Right lung (tissue), 5 donors: ENCODE data around the gene MECR. TPM values are rescaled to one million over a fixed set of nuclear protein-coding genes. Genes with fewer than 3 reads are reported as not detected.
"Not testable (repeated sequence)": the region's sequence is repeated elsewhere in the genome, so short reads cannot be mapped to it uniquely, and the experiment has no call there.

ENCODE experiments used
- DNase-seq, 2 donors: peaks; one replicate each; pipeline ENCODE4 v3.0.0-alpha.2; 2013
- polyA plus RNA-seq, 5 donors: library from polyadenylated mRNA; unstranded; fragments of 120-200 nt; gene quantifications; one replicate each; pipeline versions ENCODE4 v1.2.1 to v1.2.3, GENCODE V29; 2013; ENCODE audit warnings: inconsistent platforms in 1 of 5, low replicate concordance in 1 of 5; ENCODE audit not compliant: insufficient read length in 5 of 5, insufficient read depth in 1 of 5

MECR gene
- polyA plus RNA-seq, 5 donors: 23.8 to 35.8 (median 33.0) TPM

DNA sequence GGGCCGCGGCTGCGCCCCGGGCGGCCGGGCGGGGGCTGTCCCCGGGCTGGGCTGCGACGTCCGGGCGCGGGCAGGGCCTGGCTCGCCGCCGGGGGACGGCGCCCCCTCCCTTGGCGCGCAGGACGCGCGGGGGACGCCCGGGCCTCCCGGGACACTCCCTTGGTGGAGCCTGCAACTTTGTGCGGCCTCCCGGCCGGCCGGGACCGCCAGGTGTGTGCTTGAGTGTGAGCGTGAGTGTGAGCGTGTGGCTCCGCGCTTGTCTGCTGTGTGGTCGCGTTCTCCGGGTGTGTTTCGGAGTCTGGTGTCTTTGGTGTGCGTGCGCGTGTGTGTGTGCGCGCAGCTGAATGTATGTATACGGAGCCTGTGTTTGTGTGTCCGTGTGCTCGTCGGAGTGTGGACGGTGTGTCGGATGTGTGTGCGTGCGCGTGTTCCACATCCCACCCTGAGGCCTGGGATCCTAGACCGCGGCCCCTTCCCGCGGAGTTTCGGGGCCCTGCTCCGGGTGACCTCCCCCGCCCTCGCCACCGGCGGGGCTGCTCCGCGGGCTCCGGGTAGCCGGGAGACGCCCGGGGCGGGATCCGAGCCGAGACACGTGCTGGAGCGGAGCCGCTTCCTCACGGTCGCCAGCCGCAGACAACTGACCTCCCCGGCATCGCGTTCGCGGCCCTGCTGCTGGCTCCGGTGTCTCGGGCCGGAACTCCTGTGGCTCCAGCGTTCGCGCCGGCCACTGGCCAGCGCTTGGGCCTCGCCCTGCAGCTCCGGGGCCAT lies 7.3 kb upstream of the MECR start:
- no peak for DNase-seq

DNA sequence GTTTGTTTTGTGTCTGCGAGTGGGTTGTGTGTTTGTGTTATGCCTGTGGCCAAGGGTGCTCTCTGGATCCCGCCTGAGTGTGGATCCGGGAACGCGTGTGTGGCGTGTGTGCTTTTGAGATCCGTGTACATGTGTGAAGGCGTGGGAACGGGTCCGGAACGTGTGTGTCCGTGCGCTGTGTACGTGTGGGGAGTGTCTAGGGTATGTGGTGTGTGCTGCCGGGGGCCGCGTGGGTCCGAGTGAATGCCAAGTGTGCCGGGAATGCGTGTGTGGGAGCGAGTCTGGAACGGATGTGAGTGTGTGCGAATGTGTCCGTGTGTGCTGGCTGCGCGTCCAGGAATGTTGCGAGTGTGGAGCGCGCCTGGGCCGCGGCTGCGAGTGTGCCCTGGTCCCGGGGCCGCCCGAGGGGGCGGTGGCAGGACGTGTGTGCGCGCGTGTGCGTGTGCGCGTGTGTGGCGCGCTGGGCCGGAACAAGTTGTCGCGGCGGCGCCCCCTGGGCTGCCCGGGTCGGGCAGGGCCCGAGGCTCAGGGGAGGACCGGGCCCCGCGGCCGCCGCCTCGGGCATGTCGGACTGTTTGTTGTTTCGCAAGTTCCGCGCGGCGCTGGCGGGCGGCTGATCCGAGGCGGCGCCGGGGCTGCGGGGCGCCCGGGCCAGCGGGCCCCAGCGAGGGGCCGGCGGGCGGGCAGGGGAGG lies 6.5 kb upstream of the MECR start:
- DNase-seq: peak; percentile 65 to 70

GRCh38 chr1:29236712-29237128 lies 6.0 kb upstream of the MECR start:
- DNase-seq: peak; percentile 58 to 61

DNA sequence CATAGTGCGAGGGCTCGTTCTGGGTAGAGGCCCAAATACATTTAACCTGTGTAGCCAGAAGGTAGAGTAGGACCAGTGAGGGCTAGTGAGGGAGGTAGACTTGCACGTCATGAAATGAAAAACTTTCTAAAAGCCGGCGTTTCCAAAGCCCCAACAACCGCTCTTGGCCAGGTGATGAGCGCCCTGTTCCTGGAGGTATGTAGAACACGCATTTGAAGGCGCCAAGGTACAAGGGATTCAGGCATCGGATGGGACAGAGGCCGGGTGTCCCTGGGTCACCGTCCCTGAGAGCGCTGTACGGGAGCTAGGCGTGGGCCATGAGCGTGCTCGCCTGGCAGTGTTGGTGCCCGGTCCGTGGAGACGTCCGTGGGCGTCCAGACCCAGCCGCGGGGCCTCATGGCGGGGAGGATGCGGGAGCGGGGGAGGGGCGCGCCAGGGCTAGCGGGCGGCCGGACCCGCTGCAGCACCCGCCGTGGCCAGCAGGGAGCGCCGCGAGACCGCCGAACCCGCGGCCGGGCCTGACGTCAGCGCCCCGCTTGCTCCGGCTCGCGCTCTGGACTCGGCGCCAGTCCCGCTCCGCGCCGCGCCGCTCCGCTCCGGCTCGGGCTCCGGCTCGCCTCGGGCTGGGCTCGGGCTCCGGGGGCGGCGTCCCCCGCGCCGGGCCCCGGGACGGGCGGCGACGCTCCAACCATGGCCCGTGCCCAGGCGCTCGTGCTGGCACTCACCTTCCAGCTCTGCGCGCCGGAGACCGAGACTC lies 5.4 kb upstream of the MECR start, which contains the start of gene PTPRU:
TSS of gene PTPRU (plus strand) at position 568 of the 757 bp plus-strand sequence. CDS start at position 691, 123 bp downstream.
- peak; percentile 72 to 84 for DNase-seq

GRCh38 chr1:29234881-29235280 lies 4.1 kb upstream of the MECR start:
- DNase-seq: not testable (repeated sequence)

DNA sequence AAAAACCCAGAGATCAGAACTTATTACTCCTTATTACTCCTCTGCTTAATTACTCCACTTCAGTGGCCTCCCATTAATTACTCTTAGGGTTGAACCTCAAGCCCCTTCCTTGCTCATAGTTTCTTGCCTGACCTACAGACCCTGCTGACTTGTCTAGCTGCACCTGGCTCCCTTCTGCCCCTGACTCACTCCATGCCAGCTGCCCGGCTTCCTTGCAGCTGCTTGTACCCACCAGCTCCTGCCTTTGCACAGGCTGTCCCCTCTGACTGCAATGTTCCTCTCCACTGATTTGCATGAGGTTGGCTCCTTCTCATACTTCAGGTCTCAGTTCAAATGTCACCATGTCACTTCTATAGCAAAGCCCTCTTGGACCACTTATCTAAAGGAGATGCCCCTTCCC lies 3.7 kb upstream of the MECR start:
- DNase-seq: no peak

- DNase-seq: no peak
These were observed 3.0 kb upstream of the MECR start for GRCh38 chr1:29233693-29234092.

- DNase-seq: no peak
These were observed 1.7 kb upstream of the MECR start for GRCh38 chr1:29232387-29232786.

- no peak for DNase-seq
These were observed 556 bp downstream of the MECR start for GRCh38 chr1:29230204-29230552.

DNA sequence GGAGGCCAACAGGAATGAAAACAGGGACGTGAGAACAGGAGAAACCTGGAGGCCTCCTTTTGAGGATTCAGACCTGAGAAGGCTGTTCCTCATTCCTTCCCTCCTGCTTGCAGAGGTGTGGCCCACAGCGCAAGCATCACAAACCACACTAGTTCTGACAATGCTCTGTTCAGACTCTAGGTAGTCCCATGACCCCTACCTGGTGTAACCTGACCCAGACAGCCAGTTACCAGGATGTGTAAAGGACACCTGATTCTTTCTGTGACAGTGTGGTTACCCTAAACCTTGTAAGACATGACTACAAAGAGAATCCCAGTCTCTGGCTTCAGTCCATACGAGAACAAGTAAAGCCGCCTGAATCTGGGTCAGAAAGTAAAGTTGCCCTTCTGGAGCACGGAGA lies 3.2 kb downstream of the MECR start:
- DNase-seq: no peak

DNA sequence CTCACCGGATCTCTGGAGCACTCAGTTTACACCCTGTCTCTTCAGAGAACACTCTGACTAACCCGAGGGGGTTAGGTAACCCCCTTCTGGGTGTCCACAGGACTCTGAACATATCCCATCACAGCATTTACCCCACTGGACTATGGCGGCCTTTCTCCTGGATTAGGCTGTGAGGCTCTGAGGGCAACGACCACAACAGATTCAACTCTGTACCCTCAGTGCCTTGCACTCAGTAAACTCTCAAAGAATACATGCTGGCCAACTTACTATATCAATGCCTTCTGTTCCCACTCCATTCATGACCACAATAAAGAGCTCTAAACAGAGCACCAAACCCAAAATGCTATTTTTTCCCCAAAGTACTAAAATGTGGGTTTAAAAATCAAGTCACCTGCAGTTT lies 5.4 kb downstream of the MECR start:
- DNase-seq: no peak

DNA sequence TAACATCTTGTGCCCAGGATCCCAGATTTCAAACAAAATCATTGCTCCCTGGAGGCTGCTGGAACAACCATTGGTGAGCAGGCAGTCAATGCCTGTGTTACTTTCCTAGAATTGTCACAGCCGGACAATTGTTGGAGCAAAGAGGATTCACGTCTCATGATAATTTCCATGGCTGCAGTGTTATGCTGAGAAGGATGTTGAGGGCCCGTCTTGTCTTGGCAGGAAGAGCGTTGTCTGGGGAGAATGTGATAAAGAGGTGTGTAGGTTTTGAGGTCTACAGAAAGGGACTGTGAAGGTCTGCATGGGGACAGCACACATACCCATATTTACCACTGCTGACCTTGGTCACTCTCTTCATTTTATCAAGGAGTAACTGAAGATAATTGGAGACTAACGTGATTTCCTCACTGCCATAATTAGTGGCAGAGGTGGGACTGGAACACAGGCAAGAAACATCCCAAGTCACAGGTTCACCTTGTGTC lies 6.3 kb downstream of the MECR start:
- DNase-seq: no peak

GRCh38 chr1:29223521-29223920 lies 7.2 kb downstream of the MECR start:
- DNase-seq: no peak

DNA sequence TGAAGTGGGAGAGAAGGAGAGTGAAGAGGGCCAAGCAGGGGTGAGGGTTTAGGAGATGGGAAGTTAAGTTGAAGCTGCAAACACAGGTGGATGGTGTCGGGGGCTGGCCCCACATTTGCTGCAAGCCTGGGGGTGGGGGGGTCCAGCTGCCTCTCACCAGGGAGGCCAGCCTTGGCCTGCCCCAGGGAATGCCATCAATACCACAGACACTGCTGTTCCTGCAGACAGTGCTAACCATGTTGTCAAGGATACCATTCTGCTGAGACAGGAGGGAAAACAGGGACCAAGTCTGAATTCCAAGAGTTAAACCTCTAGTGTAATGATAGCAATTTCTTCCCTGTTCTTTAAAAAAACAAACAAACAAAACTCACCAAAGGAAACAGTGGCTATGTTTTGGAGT lies 8.0 kb downstream of the MECR start:
- no peak for DNase-seq

DNA sequence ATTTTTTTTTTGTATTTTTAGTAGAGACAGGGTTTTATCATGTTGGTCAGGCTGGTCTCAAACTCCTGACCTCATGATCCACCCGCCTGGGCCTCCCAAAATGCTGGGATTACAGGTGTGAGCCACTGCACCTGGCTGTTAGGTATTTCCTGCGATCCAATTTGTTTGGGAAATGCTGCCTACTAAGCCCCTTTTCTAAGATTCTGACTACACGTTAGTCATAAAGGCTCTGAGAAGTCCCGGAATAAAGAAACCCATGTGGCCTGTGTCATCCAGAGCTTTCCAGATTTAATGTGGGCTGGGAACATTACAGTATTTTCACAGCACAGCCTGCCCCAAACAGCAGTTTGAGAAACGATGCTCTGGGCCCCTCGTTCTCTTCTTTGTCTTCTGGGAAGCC lies 8.5 kb downstream of the MECR start:
- DNase-seq: not testable (repeated sequence)

DNA sequence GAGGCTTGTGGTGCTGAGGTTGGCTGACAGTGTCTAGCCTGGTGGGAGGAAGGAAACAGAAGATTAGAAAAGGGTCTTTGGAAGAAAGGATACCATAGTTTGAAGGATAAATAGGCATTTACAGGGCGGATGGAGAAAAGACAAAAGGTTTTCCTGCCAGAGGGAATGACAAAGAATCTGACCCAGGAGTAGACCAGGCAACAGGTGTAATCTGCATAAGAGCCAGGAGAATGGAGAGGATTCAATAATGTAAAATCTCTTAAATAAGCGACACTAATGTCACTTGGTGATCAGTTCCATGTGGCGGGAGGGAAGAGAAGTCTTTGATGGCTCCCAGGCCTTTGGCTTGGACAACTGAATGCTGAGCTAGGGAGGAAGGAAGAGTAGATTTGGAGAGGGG lies 9.4 kb downstream of the MECR start:
- DNase-seq: no peak

- DNase-seq: no peak
These were observed 12.5 kb downstream of the MECR start for GRCh38 chr1:29218223-29218622.

DNA sequence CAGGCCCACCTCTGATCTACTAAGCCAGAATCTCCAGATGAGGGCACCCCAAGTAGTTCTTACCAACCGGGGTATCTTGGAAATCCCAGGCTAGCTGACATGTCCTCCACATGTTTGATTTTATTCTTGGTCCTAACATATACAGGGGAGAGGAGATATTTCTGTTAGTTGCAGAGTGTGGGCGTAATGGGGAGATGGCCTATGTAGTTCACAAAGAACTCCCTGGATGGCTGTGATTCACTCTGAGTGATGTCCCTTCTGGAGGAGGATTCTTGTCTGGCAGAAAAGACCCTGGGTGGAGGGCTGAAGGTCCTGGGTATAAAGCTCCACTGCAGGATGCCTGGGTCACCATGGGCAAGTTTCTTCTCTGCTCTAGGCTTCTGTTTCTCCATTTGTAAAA lies 13.1 kb downstream of the MECR start:
- no peak for DNase-seq

GRCh38 chr1:29213055-29213454 lies 17.7 kb downstream of the MECR start:
- no peak for DNase-seq

GRCh38 chr1:29211086-29212030 lies 19.4 kb downstream of the MECR start:
- no peak for DNase-seq
